Measurements from ENCODE around the gene ODAD3.

ODAD3 gene

DNA sequence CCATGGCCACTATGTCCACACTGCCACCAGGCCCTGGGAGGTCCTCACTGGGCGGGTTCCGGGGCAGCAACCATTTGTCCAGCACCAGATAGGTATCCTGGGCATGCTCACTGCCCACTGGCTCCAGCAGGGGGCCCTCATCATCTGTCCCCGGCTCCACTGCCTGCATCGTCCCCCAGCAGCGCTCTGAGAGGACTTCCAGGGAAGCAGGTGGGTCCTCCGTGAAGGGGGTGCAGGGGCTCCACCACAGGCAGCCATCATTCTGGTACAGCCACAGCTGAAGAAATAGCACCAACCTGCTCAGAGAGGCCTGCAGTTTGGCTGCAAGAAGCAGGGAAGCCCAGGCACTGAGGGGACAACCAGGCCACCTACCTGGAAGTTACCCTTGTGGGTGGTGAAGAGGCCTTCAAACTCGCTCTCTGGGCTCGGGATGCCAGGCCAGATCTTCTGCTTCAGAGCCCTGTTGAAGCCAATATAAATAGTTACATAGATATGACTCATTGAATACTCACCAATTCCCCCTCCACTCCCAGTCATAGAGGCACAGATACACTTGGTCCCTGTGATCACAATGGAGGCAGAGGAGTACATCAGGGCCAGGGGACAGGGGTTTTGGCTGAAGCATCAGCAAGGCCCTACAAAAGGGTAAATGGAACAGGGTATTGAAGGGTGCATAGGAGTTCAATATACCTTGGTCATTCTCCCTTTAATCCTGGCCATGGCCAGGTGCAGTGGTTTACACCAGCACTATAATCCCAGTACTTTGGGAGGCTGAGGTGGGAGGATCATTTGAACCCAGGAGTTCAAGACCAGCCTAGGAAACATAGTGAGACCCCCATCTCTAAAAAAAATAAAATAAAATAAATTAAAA lies 56.4 kb downstream of the ODAD3 start:
- Histone ChIP-seq H3K9me3 (ENCODE audit: severe bottlenecking) (no peaks in the 10 kb centered on the region), H3K36me3 (no peaks in the 10 kb centered on the region; the same call in 1 of the 2 replicates), H3K27me3 (ENCODE audit: insufficient read depth, low read depth, severe bottlenecking) (peaks cover 12% of the 10 kb centered on the region), H3K4me3 (ENCODE audit: low read depth, low read length) (no peak overlapping the region), H3K27ac (no peak overlapping the region)
- peak; percentile 80 for DNase-seq
- TF ChIP-seq CTCF (IDR thresholded peaks at IDR 0.05; ENCODE audit: low read depth, low read length) = peak; percentile 90

GRCh38 chr19:11377756-11378155 lies 57.2 kb downstream of the ODAD3 start:
- Histone ChIP-seq H3K27me3 (ENCODE audit: insufficient read depth, low read depth, severe bottlenecking) (peaks cover 4% of the 10 kb centered on the region), H3K9me3 (ENCODE audit: severe bottlenecking) (no peaks in the 10 kb centered on the region), H3K4me3 (ENCODE audit: low read depth, low read length) (no peak overlapping the region), H3K36me3 (no peaks in the 10 kb centered on the region; the same call in 1 of the 2 replicates), H3K27ac (no peak overlapping the region)
- no peak for TF ChIP-seq CTCF (IDR thresholded peaks at IDR 0.05; ENCODE audit: low read depth, low read length)
- DNase-seq = no peak

- H3K36me3 ChIP-seq = no peaks in the 10 kb centered on the region; the same call in 1 of the 2 replicates
- H3K4me3 ChIP-seq (ENCODE audit: low read depth, low read length) = no peak overlapping the region
- H3K27ac ChIP-seq = no peak overlapping the region
- no peak for TF ChIP-seq CTCF (IDR thresholded peaks at IDR 0.05; ENCODE audit: low read depth, low read length)
- H3K9me3 ChIP-seq (ENCODE audit: severe bottlenecking) = no peaks in the 10 kb centered on the region
- H3K27me3 ChIP-seq (ENCODE audit: insufficient read depth, low read depth, severe bottlenecking) = no peaks in the 10 kb centered on the region
- DNase-seq = no peak
These were observed 57.7 kb downstream of the ODAD3 start for GRCh38 chr19:11377237-11377636.

DNA sequence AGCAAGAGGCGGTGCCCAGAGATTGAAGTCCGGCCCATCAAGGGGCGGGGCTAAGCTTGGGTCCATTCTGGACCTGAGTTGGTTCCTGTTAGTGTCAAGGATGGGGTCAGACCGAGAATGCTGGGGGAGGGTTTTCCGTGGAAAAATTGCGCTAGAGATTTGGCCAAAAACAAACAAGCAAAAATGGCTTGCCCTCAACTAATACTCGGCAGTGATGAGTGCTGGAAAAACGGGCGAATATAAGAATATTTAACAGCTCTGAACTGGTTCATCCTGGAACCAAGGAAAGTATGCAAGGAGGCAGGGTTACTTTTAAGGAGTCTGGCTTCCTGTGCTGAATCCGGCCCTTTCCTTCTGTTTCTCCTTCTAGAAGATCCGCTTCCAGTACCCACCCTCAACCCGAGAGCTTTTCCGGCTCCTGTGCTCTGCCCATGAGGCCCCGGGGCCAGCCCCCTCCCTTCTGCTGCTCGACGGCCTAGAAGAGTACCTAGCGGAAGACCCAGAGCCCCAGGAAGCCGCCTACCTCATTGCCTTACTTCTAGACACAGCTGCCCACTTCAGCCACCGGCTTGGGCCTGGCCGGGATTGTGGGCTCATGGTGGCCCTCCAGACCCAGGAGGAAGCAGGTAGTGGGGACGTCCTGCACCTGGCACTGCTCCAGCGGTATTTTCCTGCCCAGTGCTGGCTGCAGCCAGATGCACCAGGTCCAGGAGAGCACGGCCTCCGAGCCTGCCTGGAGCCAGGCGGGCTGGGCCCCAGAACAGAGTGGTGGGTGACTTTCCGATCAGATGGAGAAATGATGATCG lies 59.6 kb downstream of the ODAD3 start:
- H3K27ac ChIP-seq = peak overlapping the region; percentile 72

More for the DNA sequence above, 59.6 kb downstream of the ODAD3 start:
- TF ChIP-seq CTCF (IDR thresholded peaks at IDR 0.05; ENCODE audit: low read depth, low read length) = no peak
- Histone ChIP-seq H3K27me3 (ENCODE audit: insufficient read depth, low read depth, severe bottlenecking) (no peaks in the 10 kb centered on the region), H3K9me3 (ENCODE audit: severe bottlenecking) (no peaks in the 10 kb centered on the region), H3K4me3 (ENCODE audit: low read depth, low read length) (peak overlapping the region; percentile 59), H3K36me3 (no peaks in the 10 kb centered on the region; the same call in 1 of the 2 replicates)
- DNase-seq = peak; percentile 54
